Spinal cord (tissue), 10 donors: Measurements from ENCODE around the gene KCNN1. TPM values are rescaled to one million over a fixed set of nuclear protein-coding genes. Genes with fewer than 3 reads are reported as not detected.

Source experiments
- DNase-seq, 6 donors: peaks; one replicate each; pipeline versions ENCODE4 v3.0.0 to v3.0.0-alpha.2; 2013 to 2015; ENCODE audit warnings: low spot score in 6 of 6, low read depth in 4 of 6
- H3K27ac ChIP-seq: one replicate; pipeline ENCODE4 v1.5.1; 2013; ENCODE audit warnings: low read depth, low read length, control low read depth
- H3K27me3 ChIP-seq: one replicate; pipeline ENCODE4 v1.6.1; 2013; ENCODE audit warnings: low read length; ENCODE audit not compliant: control insufficient read depth, insufficient read depth
- H3K36me3 ChIP-seq: one replicate; pipeline ENCODE4 v1.6.1; 2013; ENCODE audit warnings: low read length; ENCODE audit not compliant: control insufficient read depth, insufficient read depth
- H3K4me1 ChIP-seq: one replicate; pipeline ENCODE4 v1.6.1; 2013; ENCODE audit warnings: low read length; ENCODE audit not compliant: control insufficient read depth, insufficient read depth
- H3K4me3 ChIP-seq: one replicate; pipeline ENCODE4 v1.5.1; 2013; ENCODE audit warnings: low read depth, low read length, control low read depth
- H3K9me3 ChIP-seq: one replicate; pipeline ENCODE4 v1.6.1; 2013; ENCODE audit warnings: low read length; ENCODE audit not compliant: control insufficient read depth, insufficient read depth
- WGBS: methylation state at CpG from one replicate; pipeline ENCODE4 v1.1.5; 2013; ENCODE audit warnings: missing lambda C conversion rate; ENCODE audit not compliant: insufficient coverage; 5-methylcytosine and 5-hydroxymethylcytosine counted together
- polyA plus RNA-seq, 2 donors: library from polyadenylated mRNA; unstranded; fragments of 120-200 nt; gene quantifications; one replicate each; pipeline ENCODE4 v1.2.1, GENCODE V29; 2013; ENCODE audit not compliant: insufficient read length in 2 of 2
- total RNA-seq, 2 donors: library from RNA; depleted of rRNA in 1 of 2; stranded (reverse); fragments of 120-200 nt in 1 of 2; fragments of >200 nt in 1 of 2; gene quantifications; one replicate each; pipeline versions ENCODE4 v1.2.3 to v1.2.4, GENCODE V29; 2013 to 2014
- donor health status: healthy.

KCNN1 gene
- total and polyA plus RNA-seq, 4 donors = 7.3 to 45.1 (median 27.1) TPM

DNA sequence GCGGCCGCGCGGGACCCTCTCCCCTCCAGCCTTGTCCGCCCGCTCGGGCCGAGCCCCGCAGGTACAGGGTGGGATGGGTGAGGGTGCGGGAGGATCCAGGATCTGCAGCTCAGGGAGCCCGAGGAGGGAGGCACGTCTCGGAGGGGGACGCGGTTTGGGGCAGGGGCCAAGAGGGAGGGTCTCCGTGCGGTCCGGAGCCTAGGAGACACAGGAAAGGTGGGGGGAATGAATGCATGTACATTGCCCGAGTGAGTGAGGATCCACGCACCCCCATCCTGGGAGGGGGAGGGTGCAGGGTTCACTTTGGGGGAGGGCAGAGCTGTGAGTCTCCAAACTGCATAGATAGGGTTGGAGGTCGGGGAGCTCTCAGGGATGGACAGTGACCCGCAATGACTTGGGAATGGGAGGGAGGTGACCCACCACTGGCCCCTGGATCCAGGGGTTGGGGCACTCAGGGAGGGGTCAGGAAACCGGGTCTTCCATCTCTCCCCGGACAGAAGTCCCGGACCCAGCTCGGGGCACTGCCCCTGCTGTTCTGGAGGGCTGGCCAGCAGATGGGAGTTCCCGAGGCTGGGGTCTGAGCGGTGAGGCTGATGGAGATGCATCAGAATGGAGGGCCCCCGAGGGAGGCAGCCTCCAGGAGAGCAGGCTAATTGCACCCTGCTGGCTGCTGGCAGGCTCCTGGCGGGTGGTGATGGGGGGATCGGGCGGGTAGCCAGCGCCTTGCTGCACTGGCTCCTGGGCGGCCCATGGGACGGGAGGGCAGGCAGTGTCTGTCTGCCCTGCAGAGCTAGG is 547 bp downstream of the KCNN1 start:
- Histone ChIP-seq H3K4me3 (peak overlapping the region; percentile 49), H3K4me1 (peaks cover 32% of the 10 kb centered on the region), H3K9me3 (no peaks in the 10 kb centered on the region), H3K36me3 (peaks cover 8% of the 10 kb centered on the region), H3K27me3 (no peaks in the 10 kb centered on the region), H3K27ac (no peak overlapping the region)
- 3% methylated on average over 28 of the region's 35 CpGs for WGBS
- peak in 2 of 6 donors; percentile 22 to 24 for DNase-seq

DNA sequence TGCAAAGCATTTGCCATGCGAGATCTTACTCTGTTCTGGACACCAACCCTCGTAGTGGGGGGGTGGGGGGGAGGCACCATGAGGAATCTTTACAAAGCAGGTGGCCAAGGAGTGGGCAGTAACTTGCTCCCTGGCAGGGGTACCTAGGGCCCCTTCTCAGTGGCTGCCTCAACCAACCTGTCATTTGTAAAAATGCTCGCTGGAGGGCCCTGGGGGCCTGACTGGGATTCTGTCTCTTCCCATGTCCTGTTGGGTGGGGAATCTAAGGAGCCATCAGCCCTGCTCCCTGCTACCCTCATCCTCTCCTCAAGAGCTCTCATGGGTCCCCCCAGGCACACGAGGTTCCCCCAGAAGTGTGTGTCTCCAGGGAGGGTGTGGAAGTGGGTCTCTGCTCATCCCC is 1.5 kb downstream of the KCNN1 start:
- H3K27me3 ChIP-seq = no peaks in the 10 kb centered on the region
- no peak overlapping the region for H3K4me3 ChIP-seq
- peaks cover 11% of the 10 kb centered on the region for H3K36me3 ChIP-seq
- 60% methylated on average over 1 of the region's 4 CpGs for WGBS
- DNase-seq = no peak
- H3K9me3 ChIP-seq = no peaks in the 10 kb centered on the region
- peaks cover 32% of the 10 kb centered on the region for H3K4me1 ChIP-seq
- no peak overlapping the region for H3K27ac ChIP-seq

DNA sequence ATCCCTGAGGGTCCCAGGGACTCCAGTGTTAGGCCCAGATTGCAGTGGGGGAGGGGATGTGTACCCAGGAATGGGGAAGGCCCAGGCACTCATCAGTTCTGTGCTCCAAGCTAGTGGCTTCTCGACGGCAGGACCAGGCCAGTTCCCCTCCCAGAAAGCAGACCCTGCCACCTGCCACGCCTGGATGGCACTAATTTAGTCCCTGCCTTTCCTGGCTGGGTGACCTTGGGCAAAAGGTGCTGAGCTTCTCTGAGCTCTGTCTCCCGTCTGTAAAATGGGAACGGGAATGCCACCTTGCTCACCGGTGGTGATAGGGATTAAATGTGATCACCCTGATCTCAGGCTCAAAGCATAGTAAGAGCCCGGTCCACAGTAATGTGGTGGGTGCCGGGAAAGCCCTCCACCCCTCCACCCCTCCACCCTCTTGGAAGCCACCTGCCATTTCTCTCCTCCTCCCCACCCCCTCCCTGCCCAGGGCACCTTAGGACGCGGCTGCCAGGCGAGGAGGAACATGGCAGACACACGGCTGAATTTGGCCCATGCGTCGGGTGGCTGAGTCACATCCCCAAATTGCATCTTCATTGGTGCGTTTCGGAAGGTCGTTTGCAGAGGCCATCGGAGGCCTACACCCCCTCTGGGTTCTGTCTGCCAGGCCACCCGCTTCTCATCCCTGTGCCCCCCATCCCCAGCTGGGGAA is 2.3 kb downstream of the KCNN1 start:
- DNase-seq = no peak
- WGBS = 73% methylated on average over 11 of the region's 19 CpGs
- no peaks in the 10 kb centered on the region for H3K27me3 ChIP-seq
- peaks cover 29% of the 10 kb centered on the region for H3K4me1 ChIP-seq
- no peaks in the 10 kb centered on the region for H3K9me3 ChIP-seq
- no peak overlapping the region for H3K27ac ChIP-seq
- H3K36me3 ChIP-seq = peaks cover 19% of the 10 kb centered on the region
- no peak overlapping the region for H3K4me3 ChIP-seq

DNA sequence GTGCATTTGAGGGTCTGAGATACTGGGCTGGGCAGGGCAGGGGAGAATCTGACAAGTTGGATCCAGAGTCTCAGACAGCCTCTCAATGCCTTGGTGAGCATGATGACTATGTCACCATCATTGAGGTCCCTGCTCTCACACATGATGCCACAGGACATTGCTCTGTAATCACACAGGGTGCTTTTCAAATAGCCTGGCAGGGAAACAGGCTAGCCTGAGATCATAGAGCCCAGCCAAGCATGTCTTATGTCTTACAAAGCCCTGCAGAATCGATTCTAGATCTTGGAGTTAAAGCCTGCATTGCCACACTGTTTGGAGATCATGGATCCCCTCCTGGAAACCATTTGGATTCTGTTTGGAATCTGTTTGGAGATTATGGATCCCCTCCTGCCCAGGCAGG is 5.3 kb downstream of the KCNN1 start:
- WGBS = 100% methylated on average over 1 of the region's 1 CpG

DNA sequence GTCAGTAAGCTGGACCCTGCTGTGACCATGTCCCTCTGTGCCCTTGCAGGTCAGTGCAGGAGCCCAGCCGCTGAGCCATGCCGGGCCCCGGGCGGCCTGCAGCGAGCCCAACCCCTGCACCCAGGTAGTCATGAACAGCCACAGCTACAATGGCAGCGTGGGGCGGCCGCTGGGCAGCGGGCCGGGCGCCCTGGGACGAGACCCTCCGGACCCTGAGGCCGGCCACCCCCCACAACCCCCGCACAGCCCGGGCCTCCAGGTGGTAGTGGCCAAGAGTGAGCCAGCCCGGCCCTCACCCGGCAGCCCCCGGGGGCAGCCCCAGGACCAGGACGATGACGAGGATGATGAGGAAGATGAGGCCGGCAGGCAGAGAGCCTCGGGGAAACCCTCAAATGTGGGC is 6.9 kb downstream of the KCNN1 start:
- Histone ChIP-seq H3K4me1 (no peaks in the 10 kb centered on the region), H3K27me3 (no peaks in the 10 kb centered on the region), H3K9me3 (no peaks in the 10 kb centered on the region), H3K36me3 (peaks cover 45% of the 10 kb centered on the region), H3K4me3 (no peak overlapping the region), H3K27ac (no peak overlapping the region)
- 93% methylated on average over 16 of the region's 23 CpGs for WGBS
- DNase-seq = no peak

More for the DNA sequence above, 5.3 kb downstream of the KCNN1 start:
- peaks cover 13% of the 10 kb centered on the region for H3K4me1 ChIP-seq
- peaks cover 36% of the 10 kb centered on the region for H3K36me3 ChIP-seq
- no peak for DNase-seq
- no peak overlapping the region for H3K27ac ChIP-seq
- no peaks in the 10 kb centered on the region for H3K27me3 ChIP-seq
- H3K9me3 ChIP-seq = no peaks in the 10 kb centered on the region
- H3K4me3 ChIP-seq = no peak overlapping the region

DNA sequence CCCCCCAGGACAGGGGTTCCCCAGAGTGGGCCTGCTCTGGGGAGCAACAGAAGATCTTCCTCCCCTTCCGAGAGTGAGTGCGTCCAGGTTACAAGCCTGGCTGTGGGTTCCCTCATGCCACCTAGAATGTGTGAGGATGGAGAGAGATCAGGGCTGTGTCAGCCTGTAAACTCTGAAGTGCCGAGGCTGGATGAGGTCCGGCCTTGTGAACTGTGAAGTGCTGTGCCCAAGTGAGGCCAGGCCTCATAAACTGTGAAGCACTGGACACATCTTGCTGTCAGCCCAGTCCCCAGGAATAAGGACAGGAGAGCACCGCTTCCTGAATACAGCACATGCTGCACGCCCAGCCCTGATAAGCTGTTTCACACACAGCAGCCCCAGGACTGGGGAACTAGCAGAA is 7.6 kb downstream of the KCNN1 start:
- no peak for DNase-seq
- no peaks in the 10 kb centered on the region for H3K27me3 ChIP-seq
- WGBS = 96% methylated on average over 6 of the region's 6 CpGs
- no peak overlapping the region for H3K4me3 ChIP-seq
- H3K27ac ChIP-seq = no peak overlapping the region
- no peaks in the 10 kb centered on the region for H3K4me1 ChIP-seq
- no peaks in the 10 kb centered on the region for H3K9me3 ChIP-seq
- H3K36me3 ChIP-seq = peaks cover 49% of the 10 kb centered on the region

DNA sequence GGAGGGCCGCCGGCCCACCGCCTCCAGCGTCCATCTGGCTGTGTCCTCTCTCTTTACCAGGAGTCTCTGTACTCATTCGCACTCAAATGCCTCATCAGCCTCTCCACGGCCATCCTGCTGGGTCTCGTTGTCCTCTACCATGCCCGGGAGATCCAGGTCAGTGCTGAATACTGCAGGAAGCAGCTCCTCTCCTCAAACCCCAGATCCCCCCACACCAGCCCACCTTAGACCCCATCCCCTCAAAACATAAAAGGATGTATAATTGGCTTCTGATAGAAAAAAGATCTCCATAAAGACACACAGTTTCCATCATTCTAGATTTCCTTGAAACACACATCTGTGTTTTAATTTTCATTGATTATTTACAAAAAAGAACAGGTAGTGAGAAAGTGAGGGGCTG is 8.1 kb downstream of the KCNN1 start:
- H3K9me3 ChIP-seq = no peaks in the 10 kb centered on the region
- no peaks in the 10 kb centered on the region for H3K4me1 ChIP-seq
- WGBS = 94% methylated on average over 5 of the region's 8 CpGs
- no peak overlapping the region for H3K4me3 ChIP-seq
- no peak overlapping the region for H3K27ac ChIP-seq
- peaks cover 51% of the 10 kb centered on the region for H3K36me3 ChIP-seq
- no peak for DNase-seq
- no peaks in the 10 kb centered on the region for H3K27me3 ChIP-seq

DNA sequence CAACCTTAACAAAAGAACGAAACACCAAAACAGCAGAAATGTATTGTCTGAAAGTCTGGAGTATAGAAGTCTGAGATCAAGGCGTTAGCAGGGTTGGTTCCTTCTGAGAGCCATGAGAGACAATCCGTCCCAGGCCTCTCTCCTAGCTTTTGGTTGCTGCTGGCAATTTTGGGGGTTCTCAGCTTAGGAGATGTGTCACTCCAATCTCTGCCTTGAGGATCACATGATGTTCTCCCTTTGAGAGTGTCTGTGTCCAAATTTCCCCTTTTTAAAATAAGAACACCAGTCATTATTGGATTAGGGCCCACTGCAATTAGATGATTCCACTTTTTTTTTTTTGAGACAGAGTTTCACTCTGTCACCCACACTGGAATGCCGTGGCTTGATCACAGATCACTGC is 10.1 kb downstream of the KCNN1 start:
- no peaks in the 10 kb centered on the region for H3K4me1 ChIP-seq
- WGBS = 100% methylated on average over 2 of the region's 4 CpGs
- H3K9me3 ChIP-seq = no peaks in the 10 kb centered on the region
- no peak for DNase-seq
- H3K4me3 ChIP-seq = no peak overlapping the region
- H3K27ac ChIP-seq = no peak overlapping the region
- H3K36me3 ChIP-seq = peaks cover 62% of the 10 kb centered on the region
- no peaks in the 10 kb centered on the region for H3K27me3 ChIP-seq

DNA sequence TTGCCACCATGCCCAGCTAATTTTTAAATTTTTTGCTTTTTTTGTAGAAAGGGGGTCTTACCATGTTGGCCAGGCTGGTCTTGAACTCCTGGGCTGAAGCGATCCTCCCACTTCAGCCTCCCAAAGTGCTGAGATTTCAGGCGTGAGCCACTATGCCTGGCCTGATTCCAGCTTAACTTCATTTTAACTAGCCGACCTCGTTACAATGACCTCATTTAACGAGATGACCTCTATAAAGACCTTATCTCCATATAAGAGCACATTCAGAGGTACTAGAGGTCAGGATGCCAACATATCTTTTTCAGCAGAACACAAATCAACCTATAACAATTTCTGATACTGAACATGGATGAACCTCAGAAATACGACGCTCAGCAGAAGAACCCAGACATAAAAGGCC is 10.6 kb downstream of the KCNN1 start:
- Histone ChIP-seq H3K4me1 (no peaks in the 10 kb centered on the region), H3K27ac (no peak overlapping the region), H3K27me3 (no peaks in the 10 kb centered on the region), H3K9me3 (no peaks in the 10 kb centered on the region), H3K4me3 (no peak overlapping the region), H3K36me3 (peaks cover 67% of the 10 kb centered on the region)
- no peak for DNase-seq
- WGBS = 100% methylated on average over 2 of the region's 7 CpGs

DNA sequence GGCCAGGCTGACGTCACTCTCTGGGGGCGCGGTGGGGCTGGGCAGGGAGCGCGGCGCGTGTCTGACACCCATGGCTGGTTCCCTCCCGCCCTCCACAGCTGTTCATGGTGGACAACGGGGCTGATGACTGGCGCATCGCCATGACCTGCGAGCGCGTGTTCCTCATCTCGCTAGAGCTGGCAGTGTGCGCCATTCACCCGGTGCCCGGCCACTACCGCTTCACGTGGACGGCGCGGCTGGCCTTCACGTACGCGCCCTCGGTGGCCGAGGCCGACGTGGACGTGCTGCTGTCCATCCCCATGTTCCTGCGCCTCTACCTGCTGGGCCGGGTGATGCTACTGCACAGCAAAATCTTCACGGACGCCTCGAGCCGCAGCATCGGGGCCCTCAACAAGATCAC is 14.7 kb downstream of the KCNN1 start:
- peaks cover 75% of the 10 kb centered on the region for H3K36me3 ChIP-seq
- H3K4me1 ChIP-seq = no peaks in the 10 kb centered on the region
- H3K27ac ChIP-seq = no peak overlapping the region
- H3K27me3 ChIP-seq = no peaks in the 10 kb centered on the region
- H3K9me3 ChIP-seq = no peaks in the 10 kb centered on the region
- no peak for DNase-seq
- H3K4me3 ChIP-seq = no peak overlapping the region
- WGBS = 94% methylated on average over 38 of the region's 38 CpGs
